ENCODE data around the gene GMFB. TPM values are rescaled to one million over a fixed set of nuclear protein-coding genes. Genes with fewer than 3 reads are reported as not detected.

GMFB gene
- total RNA-seq, 1 donor from 2014 or later = 27.5 TPM

- intact Hi-C loops (cut with DNase I) = no loop called here
- TF ChIP-seq, protein P1, sequence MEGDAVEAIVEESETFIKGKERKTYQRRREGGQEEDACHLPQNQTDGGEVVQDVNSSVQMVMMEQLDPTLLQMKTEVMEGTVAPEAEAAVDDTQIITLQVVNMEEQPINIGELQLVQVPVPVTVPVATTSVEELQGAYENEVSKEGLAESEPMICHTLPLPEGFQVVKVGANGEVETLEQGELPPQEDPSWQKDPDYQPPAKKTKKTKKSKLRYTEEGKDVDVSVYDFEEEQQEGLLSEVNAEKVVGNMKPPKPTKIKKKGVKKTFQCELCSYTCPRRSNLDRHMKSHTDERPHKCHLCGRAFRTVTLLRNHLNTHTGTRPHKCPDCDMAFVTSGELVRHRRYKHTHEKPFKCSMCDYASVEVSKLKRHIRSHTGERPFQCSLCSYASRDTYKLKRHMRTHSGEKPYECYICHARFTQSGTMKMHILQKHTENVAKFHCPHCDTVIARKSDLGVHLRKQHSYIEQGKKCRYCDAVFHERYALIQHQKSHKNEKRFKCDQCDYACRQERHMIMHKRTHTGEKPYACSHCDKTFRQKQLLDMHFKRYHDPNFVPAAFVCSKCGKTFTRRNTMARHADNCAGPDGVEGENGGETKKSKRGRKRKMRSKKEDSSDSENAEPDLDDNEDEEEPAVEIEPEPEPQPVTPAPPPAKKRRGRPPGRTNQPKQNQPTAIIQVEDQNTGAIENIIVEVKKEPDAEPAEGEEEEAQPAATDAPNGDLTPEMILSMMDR (IDR thresholded peaks at IDR 0.05) = no peak
- peaks cover 0 to 7% of the 10 kb centered on the region in 2 donors for H3K4me1 ChIP-seq
- no peak for DNase-seq (ENCODE audit: low spot score in 2 of 2)
- H3K9me3 ChIP-seq = no peaks in the 10 kb centered on the region
- H3K36me3 ChIP-seq = peaks cover 6 to 26% of the 10 kb centered on the region in 2 donors
- H3K4me3 ChIP-seq = no peak overlapping the region
- H3K27me3 ChIP-seq = no peaks in the 10 kb centered on the region
- H3K27ac ChIP-seq = no peak overlapping the region
Observed at GRCh38 chr14:54480830-54481562, 7.8 kb downstream of the GMFB start.

DNA sequence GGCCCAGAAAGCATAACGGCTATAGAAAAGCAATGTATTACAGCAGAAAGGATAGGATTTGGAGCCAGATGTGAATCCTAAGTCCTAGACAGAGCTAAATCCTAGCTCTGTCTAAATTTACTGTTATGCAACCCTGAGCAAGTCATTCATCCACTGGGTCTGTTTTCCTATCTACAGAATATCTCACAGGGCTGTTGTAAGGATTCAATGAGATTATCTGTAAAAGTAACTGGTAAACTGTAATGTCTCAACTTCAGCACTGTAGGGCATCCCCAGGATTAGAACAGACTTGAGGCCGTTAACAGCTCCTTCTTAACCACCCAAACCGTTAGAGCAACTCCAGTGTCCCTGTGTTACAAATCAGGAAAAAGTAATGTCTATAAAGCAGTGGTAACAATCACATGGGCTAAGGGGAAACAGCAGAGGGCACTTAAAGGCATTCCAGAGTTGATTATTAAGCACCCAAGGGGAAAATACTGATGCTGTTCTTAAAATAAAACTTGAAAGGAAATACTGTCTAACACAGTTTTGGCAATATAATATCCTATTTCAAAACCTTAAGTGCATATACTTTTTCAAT is 10.1 kb downstream of the GMFB start:
- TF ChIP-seq, protein P1 (IDR thresholded peaks at IDR 0.05) = no peak
- no peak overlapping the region for H3K4me3 ChIP-seq
- intact Hi-C loops (cut with DNase I) = no loop called here
- no peaks in the 10 kb centered on the region for H3K9me3 ChIP-seq
- H3K27me3 ChIP-seq = no peaks in the 10 kb centered on the region
- DNase-seq (ENCODE audit: low spot score in 2 of 2) = no peak
- peaks cover 0 to 3% of the 10 kb centered on the region in 2 donors for H3K4me1 ChIP-seq
- peaks cover 6 to 26% of the 10 kb centered on the region in 2 donors for H3K36me3 ChIP-seq
- no peak overlapping the region for H3K27ac ChIP-seq

- Histone ChIP-seq H3K27me3 (no peaks in the 10 kb centered on the region), H3K27ac (no peak overlapping the region), H3K4me3 (no peak overlapping the region), H3K9me3 (no peaks in the 10 kb centered on the region), H3K4me1 (peaks cover 0 to 3% of the 10 kb centered on the region in 2 donors), H3K36me3 (peaks cover 6 to 12% of the 10 kb centered on the region in 2 donors)
- TF ChIP-seq, protein P1 (IDR thresholded peaks at IDR 0.05) = no peak
- DNase-seq (ENCODE audit: low spot score in 2 of 2) = no peak
- intact Hi-C loops (cut with DNase I) = no loop called here
Observed at GRCh38 chr14:54475911-54476310, 12.9 kb downstream of the GMFB start.

- TF ChIP-seq, protein P1 (IDR thresholded peaks at IDR 0.05) = no peak
- H3K4me1 ChIP-seq = peaks cover 0 to 8% of the 10 kb centered on the region in 2 donors
- intact Hi-C loops (cut with DNase I) = no loop called here
- no peak for DNase-seq (ENCODE audit: low spot score in 2 of 2)
- no peaks in the 10 kb centered on the region for H3K27me3 ChIP-seq
- no peaks in the 10 kb centered on the region for H3K9me3 ChIP-seq
- peak overlapping the region in 1 of 2 donors; percentile 19 for H3K27ac ChIP-seq
- no peak overlapping the region for H3K4me3 ChIP-seq
- peaks cover 6 to 12% of the 10 kb centered on the region in 2 donors for H3K36me3 ChIP-seq
Observed at GRCh38 chr14:54475187-54475899, 13.4 kb downstream of the GMFB start.

GRCh38 chr14:54474232-54474793 is 14.5 kb downstream of the GMFB start:
- Histone ChIP-seq H3K4me3 (no peak overlapping the region), H3K27me3 (no peaks in the 10 kb centered on the region), H3K4me1 (peaks cover 0 to 8% of the 10 kb centered on the region in 2 donors), H3K9me3 (no peaks in the 10 kb centered on the region), H3K36me3 (peaks cover 0 to 12% of the 10 kb centered on the region in 2 donors), H3K27ac (peak overlapping the region in 1 of 2 donors; percentile 12)
- TF ChIP-seq, protein P1 (IDR thresholded peaks at IDR 0.05) = no peak
- DNase-seq (ENCODE audit: low spot score in 2 of 2) = no peak
- intact Hi-C loops (cut with DNase I) = no loop called here

All from ascending aorta (tissue), 2 donors.